ENCODE data around the gene THG1L. TPM values are rescaled to one million over a fixed set of nuclear protein-coding genes. Genes with fewer than 3 reads are reported as not detected.

The THG1L gene
- total and polyA plus RNA-seq, 2 of the 13 experiments (the other 11 are each of a cell fraction or from before 2014, with no cell fraction given) = 16.6 to 17.2 TPM

DNA sequence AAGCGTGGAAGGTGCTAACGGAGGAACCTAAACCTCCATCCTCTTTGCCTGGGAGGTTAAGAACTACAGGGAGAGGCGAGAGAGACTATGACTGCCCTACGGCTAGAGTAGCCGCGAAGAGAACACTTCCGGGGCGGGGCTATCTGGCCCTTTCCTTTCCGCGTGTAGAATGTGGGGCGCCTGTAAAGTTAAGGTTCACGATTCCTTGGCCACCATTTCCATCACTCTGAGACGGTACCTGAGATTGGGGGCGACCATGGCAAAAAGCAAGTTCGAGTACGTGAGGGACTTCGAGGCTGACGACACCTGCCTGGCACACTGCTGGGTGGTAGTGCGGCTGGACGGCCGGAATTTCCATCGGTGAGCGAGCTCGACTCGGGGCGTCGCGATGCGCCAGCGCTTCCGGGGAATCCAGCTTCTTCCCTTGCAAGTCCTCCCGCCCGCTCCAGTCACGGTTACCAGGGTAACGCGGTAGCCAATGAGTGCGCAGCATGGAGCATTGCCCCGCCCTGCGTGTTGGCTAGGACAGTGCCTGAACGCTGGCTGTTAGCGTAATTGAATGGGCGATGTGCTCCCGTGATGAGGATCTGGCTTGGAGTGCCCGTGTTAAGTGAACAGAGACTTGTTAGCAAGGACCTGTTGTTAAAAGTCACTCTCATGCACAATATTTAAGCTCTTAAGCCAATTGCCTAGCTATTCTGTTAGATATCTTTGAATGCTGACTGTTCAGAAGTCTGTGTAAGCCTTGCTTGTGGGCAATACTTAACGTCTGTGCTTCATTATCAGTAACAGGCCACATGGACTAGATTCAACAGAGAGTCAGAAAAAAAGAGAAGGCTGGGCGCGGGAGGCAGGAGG is at the start of gene THG1L (continued):
- TF ChIP-seq RARA (CRISPR knock-in tag; IDR thresholded peaks at IDR 0.05) (no peak), ZBTB42 (CRISPR knock-in tag; IDR thresholded peaks at IDR 0.05) (no peak), CENPX (CRISPR knock-in tag; IDR thresholded peaks at IDR 0.05) (no peak), ZNF354B (CRISPR knock-in tag; IDR thresholded peaks at IDR 0.05) (peak; percentile 95; the same call in 1 of the 2 replicates), RAD51 (IDR thresholded peaks at IDR 0.05; ENCODE audit: borderline replicate concordance) (no peak), NR2F1 (CRISPR knock-in tag; IDR thresholded peaks at IDR 0.05) (no peak), ZNF800 (CRISPR knock-in tag; IDR thresholded peaks at IDR 0.05) (peak; percentile 54; the same call in 1 of the 2 replicates), BRD4 (CRISPR knock-in tag; IDR thresholded peaks at IDR 0.05) (peak; percentile 89), ZNF235 (CRISPR knock-in tag; IDR thresholded peaks at IDR 0.05; ENCODE audit: borderline replicate concordance) (peak; percentile 61; the same call in 1 of the 2 replicates), ZNF570 (CRISPR knock-in tag; IDR thresholded peaks at IDR 0.05; ENCODE audit: borderline replicate concordance) (no peak), ZNF335 (CRISPR knock-in tag; IDR thresholded peaks at IDR 0.05) (peak; percentile 97), ZNF407 (CRISPR knock-in tag; IDR thresholded peaks at IDR 0.05; ENCODE audit: not compliant biosample characterization) (peak; percentile 68), HINFP (CRISPR knock-in tag; IDR thresholded peaks at IDR 0.05; ENCODE audit: low read depth) (no peak)

All from HepG2 (cell line).